GM21786 (cell line): ENCODE data around the gene PRKG1.
"Not testable (repeated sequence)": the region's sequence is repeated elsewhere in the genome, so short reads cannot be mapped to it uniquely, and the experiment has no call there.

Source experiments
- ATAC-seq: cut with Tn5 transposase; IDR thresholded peaks from one replicate; pipeline ENCODE4 v1.9.1; 2021; ENCODE audit not compliant: unreplicated experiment

Gene PRKG1

DNA sequence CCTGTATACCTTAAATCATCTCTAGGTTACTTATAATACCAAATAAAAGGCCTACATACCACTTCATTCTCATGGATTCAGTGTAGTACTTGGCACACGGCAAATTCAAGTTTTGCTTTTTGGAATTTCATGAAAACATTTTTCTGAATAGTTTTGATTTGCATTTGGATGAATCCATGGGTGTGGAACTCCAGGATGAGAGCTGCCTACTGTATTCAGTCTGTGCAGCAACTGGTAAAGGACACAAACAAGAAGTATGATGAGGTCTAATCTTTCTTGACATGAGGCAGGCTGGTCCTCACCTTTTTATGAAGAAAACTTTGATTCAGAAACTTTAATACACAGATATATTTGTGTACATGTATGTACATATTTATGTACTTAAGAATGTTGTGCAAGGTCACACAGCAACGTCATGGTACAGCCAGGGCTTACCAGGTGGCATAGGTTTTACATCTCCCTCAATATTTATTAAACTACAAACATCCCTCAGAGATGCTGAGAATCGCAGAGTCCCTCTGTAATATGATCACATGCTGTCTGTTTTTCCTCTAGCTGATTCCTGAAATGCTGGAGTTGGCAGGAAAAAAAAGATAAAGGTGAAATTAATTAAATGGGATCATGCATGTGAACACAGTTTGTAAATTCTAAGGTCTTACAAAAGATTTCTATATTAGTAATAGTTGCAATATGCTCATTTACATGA lies 239.6 kb downstream of the PRKG1 start:
- ATAC-seq: no peak

DNA sequence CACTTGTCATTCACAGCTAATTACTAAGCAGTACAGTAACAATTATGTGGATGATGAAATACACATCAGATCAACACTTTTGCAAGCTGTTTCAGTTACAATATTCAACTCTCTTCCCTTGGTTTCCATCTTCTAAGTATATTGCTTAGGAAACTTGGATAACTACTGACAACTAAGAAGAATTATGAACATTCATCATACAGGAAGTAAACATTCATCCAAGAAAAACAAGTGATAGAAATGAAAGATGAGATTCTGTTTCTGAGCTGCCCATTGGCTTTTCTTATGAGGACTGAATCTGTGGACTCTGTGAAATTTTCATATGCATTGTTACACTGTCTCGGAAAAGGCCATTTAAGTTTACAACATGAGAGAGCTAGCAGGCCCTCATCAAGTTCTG lies 240.2 kb downstream of the PRKG1 start:
- no peak for ATAC-seq

DNA sequence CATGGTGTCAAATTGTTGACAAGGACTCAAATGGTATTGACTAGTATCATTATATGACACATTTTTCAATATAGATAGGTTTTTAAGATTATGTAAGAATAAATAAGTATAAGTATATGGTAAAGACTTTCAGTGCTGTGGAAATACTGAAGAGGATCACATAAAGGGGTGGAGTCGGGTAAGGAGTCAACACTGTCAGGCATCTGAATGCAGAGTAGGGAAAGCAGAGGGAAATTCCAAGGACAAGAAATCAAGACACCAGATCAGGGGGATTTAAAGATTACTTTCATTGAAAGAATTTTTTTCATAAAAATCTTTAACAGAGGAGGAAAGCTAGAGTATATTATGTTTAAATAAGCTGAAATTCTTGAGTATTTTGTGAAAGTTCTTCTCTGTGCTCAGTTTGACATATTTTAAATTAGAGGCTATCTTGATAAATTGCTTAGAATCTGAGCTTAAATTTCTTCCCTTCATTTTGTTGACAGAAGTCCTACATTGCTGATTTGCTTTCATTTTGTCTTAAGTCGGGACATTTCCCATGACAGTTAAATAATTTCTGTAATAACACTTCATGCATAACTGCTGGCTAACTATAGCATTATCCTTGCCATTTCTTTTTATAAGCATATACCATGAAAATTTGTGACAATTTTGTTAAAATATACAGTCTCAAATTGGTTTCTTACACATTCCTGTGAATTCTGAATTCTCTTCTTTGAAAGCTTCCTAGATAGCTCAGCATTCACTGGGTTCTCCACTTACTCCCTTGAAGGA lies 244.3 kb downstream of the PRKG1 start:
- ATAC-seq: no peak

DNA sequence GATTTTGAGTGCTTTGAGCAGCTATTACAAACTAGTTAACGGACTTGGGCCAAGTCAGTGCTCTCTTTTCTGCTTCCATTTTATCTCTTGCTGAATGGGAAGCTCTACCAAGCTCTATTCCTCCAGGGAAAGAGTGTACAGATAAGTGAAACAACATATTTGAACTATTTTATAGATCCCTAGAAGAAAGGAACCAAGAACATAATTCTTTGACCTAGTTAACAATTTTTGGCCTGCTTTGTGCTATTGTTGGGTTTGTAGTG lies 244.8 kb downstream of the PRKG1 start:
- no peak for ATAC-seq

DNA sequence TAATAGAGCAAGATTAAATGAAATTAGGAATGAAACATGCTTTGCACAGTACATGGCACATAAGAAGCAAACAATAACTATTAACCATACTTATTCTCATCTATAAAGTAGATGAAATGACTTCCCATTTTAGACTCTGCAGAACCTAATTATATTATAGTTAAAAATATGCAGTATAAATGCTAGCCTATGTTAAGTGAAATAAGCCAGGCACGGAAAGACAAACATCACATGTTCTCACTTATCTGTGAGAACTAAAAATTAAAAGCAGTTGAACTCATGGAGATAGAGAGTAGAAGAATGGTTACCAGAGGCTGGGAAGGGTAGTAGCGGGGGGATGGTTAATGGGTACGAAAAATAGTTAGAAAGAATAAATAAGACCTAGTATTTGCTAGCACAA lies 247.0 kb downstream of the PRKG1 start:
- ATAC-seq: no peak

DNA sequence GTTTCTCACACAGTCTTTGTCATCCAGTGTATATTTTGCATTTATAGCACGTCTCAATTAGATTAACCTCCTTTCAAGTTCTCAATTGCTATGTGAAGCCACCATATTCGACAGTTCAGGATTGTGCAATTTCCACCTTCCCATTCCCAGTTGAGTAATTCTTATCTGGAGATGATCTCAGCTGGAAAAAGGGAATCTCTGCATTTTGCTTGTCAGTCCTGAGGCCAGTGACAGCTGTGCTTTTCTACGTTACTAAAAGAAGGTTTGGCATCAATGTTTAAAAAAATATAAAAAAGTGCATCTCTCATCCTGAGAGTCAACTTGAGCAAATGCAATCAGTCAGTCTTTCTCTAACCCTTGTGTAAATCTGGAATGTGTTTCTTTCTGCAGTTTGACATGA lies 247.7 kb downstream of the PRKG1 start:
- no peak for ATAC-seq

DNA sequence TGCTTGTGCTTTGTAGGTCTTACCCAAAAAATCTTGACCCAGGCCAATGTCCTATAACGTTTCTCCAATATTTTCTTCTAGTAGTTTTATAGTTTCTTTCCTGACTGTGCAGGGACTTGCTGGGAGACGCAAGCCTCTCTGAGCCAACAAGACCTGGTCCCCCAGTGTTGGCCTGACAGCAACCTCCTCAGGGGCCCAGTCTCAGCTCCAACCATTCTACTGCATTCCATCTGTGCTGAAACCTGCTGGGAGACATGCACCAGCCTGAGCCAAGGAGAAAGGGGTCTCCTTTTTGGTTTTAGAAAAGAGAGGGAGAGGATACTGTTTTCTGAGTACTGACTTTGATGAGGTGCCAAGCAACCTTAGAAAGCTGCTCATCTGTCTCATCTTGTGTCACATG lies 251.4 kb downstream of the PRKG1 start:
- no peak for ATAC-seq

DNA sequence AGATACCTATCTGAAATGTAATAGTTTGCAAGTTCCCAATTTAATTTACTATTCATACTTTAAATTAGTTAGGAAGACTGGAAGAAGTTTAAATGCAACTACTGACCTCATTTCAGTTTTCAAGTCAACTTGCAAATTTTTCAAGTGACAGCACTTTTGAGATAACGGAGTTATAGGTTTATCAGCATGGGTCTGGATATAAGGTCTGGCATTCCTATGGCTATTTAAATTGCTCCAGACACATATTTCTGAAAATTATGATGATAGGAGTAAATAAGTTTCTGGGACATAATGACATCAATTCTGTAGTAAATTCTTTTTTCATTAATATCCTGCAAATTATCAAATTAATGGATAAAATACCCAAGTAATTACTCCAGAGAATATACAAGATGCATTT lies 251.9 kb downstream of the PRKG1 start:
- ATAC-seq: no peak

DNA sequence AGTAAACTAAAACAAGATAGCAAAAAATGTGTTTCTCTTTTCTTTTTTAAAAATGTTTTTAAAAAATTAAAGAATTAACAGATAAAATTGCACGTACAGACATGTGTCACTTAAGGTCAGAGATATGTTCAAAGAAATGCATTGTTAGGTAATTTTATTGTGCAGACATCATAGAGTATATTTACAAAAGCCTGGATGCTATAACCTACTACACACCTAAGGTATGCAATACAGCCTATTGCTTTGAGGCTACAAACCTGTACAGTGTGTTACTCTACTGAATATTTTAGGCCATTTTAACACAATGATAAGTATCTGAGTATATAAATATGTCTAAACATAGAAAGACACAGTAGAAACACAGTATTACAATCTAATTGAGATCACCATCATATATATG lies 253.1 kb downstream of the PRKG1 start:
- no peak for ATAC-seq

DNA sequence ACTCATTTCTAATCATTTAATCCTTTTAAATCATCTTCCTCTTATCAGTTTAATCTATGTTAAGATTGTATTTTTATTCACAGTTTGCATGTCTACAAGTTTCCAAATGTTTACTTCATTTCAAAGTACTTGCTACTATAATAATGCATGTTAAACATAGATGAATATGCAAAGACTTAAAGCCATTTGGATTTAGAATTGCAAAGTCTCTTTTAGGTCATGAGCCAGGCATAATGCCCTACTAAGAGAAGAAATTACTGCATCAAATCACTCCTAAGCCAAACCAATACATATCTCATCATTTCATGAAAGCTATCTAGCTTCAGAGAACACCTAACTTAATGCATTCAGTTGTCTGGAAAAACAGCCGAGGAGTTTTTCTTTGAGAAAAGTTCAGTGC lies 266.1 kb downstream of the PRKG1 start:
- no peak for ATAC-seq

DNA sequence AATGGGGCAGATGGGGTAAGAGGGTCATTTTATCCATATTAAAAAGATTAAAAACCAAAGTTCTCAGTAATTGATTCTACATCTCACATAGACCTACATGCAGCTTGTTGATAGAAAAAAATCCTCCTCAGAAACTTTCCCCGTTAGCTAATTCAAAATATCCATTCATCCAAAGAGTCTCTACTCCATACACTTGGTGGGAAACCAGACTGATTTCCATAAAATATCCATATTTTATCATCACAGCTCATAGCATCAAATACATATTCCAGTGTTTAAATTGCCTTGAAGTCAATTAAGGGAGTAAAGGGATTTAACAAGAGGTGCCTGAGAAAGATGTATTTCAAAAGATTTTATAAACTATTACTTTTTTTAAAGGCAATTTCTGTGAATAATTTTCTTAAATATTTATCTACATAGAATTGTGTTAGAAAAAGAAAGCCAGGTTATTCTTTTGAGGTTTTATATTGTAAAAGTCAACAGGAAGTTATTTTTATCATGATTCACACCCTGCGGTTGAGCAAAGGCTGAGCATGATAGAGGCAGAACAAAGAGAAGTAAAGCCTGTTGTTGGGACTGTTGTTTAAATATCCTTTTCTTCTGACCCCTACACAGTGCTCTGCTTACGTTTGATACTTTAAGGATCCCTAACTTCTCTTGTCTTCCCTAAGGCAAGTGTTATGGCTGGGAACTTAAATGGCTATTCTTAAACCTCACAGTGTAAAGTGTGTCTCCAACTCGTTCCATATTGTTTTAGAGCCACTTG lies 266.7 kb downstream of the PRKG1 start:
- no peak for ATAC-seq

DNA sequence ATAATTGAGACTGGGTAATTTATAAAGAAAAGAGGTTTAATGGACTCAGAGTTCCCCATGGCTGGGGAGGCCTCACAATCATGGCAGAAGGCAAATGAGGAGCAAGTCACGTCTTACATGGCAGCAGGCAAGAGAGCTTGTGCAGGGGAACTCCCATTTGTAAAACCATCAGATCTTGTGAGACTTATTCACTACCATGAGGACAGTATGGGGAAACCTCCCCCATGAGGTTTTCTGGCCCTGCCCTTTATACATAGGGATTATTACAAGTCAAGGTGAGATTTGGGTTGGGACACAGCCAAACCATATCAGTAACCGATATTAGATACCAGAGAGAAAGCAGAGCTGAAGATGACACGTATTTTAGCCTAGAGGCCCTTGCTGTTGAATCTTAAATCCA lies 267.5 kb downstream of the PRKG1 start:
- not testable (repeated sequence) for ATAC-seq

DNA sequence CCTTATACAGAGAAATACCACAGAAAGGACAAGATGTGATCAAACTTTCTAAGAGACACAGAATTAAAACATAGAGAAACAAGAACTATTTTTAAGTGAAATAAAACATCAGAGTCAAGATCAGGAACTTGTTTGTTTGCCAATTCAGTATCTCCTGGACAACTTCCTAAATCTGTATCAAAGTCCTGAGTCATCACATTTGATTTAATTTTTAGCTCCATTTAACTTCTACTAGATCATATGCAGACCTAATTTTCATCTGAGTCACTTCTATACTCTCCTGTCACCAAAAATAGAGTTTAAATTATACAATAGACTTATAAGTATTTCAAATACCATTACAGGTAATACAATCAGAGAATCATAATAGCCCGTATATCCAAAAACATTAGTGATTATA lies 268.1 kb downstream of the PRKG1 start:
- ATAC-seq: no peak

DNA sequence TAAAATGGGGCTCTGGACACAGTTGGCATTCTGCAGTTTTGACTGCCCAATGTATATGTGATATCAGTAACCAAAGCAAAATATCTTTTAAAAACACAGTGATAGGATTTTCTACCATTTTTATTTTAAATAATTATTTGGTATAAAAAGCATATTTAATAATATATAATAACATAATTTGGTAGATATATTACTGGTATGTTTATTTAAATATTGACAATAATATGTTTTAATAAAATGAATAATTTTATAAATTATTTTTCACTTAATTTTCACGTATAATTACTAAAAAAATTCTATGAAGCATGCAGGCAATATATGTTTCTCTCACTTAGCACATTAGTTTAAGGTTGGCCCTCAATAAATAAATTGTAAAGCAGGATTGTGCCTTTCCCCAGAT lies 269.1 kb downstream of the PRKG1 start:
- no peak for ATAC-seq

DNA sequence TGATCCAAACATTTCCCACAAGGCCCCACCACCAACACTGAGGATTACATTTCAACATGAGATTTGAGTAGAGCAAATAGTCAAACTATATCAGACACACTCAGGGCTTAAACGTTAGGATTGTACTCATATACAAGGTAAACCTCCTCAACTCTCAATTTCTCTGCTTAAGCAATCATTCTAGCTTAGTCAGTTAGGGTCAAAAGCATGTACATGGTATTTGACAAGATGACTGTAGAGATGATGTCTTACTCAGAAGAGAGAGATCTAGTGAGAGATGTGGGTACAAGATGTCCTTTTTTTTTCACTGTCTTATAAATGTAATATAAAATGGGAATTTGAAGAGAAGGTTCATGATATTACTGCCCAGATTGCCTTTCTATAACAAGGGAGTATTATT lies 270.1 kb downstream of the PRKG1 start:
- ATAC-seq: no peak

DNA sequence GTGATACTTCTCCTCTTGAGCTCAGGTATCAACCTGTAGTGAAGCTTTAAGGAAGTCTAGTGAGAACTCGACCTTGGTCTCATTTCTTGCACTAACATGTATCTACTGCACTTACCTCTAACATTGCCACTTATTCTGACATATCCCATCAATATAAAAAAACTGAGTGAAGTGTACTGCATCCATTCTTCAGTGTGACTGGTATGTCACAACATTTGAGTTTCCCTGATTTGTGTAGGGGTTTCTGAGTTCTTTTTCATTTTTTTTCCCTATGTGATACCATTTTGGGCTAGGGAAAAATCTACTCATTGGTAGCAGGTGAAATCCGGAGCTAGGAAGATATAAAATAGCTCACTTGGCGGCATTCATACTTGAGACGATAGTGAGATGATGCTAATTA lies 274.3 kb downstream of the PRKG1 start:
- no peak for ATAC-seq

DNA sequence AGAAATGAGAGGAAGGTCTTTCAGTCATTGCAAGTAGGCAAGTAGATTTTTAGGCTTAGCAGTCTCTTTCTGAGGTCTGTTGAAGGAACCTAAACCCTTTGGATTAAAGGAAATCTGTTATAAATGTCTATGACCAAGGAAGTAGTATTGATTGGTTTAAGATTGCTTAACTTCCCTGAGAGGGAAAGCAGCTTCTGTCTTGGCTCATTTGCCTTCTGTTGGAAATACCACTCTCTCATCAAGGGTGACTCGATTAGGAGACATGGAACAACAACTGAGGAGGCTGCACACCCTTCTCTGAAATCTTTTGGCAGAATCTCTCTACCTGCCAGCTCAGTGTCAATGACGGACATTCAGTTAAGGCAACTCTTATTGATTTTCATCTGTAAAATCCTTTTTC lies 282.9 kb downstream of the PRKG1 start:
- ATAC-seq: no peak

DNA sequence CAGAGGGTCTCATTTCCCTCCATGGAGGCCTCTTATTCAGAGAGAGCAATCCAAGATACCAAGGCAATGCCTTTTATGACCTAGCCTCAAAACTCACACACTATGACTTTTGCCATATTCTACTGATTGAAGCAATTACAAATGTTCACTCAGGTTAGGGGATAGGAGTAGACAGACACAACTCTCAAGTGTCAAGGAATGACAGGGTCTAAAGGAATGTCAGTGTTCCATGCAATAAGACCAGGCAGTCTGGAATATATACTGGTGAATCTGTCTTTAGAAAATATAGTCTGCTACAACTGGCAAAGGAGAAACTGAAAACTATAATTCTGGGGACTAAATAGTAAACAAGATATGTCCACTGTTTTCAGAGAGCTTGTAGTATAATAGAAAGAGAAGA lies 283.9 kb downstream of the PRKG1 start:
- no peak for ATAC-seq

DNA sequence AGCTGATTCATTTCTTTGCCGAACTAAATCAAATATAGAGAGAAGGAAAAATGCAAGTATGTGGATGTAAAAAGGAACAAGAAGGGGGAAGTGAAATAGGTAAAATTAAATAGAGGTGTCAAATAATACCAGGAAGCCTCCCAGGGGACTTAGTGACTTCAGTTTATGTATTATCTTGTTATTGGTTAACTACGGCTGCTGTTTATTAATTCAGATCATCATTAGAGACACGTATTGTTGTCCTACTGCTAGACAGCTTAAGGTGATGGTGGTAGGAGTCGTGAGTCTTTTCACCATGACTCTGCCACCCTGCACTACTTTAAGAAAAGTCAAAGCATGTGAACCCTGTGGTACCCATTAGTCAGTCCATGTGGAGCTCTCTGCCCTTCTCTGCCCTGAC lies 289.1 kb downstream of the PRKG1 start:
- no peak for ATAC-seq

DNA sequence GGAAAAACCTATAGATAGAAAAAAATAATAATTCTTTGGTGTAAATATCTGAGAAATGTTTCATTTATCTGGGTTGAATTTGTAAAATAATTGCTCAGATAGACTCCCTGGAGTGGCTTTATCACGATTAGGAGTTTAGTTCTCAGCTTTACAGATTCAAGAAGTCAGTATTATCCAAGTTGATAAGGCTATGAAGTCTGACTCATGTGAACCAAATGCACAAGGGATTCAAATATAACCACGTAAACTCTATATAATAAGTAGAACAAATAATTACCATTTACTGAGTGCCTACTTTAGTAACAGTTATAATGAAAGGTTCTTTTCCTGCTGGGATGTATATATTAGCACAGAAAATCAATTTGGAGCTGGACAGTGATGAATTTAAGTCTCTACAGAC lies 290.4 kb downstream of the PRKG1 start:
- no peak for ATAC-seq

DNA sequence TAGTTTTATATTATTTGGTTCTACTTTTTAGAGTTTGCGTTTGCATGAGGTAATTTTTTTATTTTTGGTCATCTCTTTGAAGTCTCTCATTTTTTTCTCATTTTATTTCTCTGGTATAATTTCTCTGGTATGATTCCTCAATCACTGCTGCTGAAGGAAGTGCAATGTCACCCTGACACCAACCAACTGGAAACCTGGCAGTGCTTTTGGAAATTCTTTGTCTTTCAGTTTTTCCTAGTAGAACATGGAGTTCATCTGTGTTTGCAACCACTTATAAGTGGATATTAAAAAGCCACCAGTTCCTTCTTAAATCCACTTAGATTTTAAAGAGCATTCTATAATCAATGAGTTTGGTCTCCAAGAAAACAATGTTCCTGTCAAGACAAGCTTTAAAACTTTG lies 291.8 kb downstream of the PRKG1 start:
- ATAC-seq: no peak

DNA sequence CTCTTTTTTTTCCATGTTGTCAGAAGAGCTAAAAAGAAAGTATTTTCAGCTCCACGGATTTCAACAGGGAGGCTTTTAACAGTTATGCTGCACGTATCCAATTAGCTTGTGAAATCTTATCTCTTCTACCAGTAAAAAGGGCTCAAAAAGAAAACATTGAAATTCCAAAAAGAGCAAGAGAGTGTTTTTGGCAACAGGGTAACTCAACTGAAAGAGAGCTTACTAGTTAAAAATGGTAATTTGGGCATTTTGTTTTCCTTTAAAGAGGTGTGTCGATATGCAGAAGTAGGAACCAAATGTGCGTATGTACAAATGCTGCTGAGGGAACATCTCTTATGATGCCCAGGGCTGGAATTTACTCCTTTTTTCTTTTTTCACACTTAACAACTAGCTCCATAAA lies 292.8 kb downstream of the PRKG1 start:
- no peak for ATAC-seq
